Keratinocyte (primary cell): ENCODE data around the gene CNTNAP2. TPM values are rescaled to one million over a fixed set of nuclear protein-coding genes. Genes with fewer than 3 reads are reported as not detected.

Experiments
- DNase-seq: peaks from one replicate; pipeline ENCODE4 v3.0.0-alpha.2; 2011; ENCODE audit warnings: low read depth, missing footprints, low spot score
- FAIRE-seq: peaks from 2 replicates; lab custom pipeline; 2011; peaks lifted over from hg19 to GRCh38; lab: Jason Lieb, UNC
- H2AFZ ChIP-seq: 2 replicates; pipeline ENCODE4 v1.6.0; 2012; ENCODE audit warnings: low read length, control low read depth, inconsistent platforms; ENCODE audit not compliant: control insufficient read depth
- H3K27ac ChIP-seq: 2 replicates; pipeline ENCODE4 v1.5.1; 2011; ENCODE audit warnings: low read length; ENCODE audit not compliant: control insufficient read depth, insufficient read depth
- H3K27me3 ChIP-seq: 3 replicates; pipeline ENCODE4 v1.6.0; 2011; ENCODE audit warnings: low read length; ENCODE audit not compliant: control insufficient read depth, insufficient read depth; ENCODE audit errors: extremely low read depth
- H3K36me3 ChIP-seq, 2 experiments: 2 replicates in 1 of 2; 3 replicates in 1 of 2; pipeline ENCODE4 v1.5.1; 2011; ENCODE audit warnings: low read length in 2 of 2, mild to moderate bottlenecking in 1 of 2; ENCODE audit not compliant: control insufficient read depth in 2 of 2, insufficient read depth in 2 of 2; ENCODE audit errors: extremely low read depth in 1 of 2
- H3K4me1 ChIP-seq: 3 replicates; pipeline ENCODE4 v1.5.1; 2011; ENCODE audit warnings: low read length; ENCODE audit not compliant: control insufficient read depth, insufficient read depth; ENCODE audit errors: extremely low read depth
- H3K4me2 ChIP-seq: 3 replicates; pipeline ENCODE4 v1.6.0; 2011; ENCODE audit warnings: low read depth, low read length; ENCODE audit not compliant: control insufficient read depth, insufficient read depth; ENCODE audit errors: extremely low read depth
- H3K4me3 ChIP-seq, 3 experiments: fragments of 200-600 bp in 1 of 3; sonication (generic) in 1 of 3; 2 replicates in 2 of 3; 3 replicates in 1 of 3; pipeline ENCODE4 v1.5.1; 2011 to 2016; ENCODE audit warnings: low read length in 3 of 3, mild to moderate bottlenecking in 3 of 3, control low read depth in 2 of 3, inconsistent platforms in 1 of 3, low read depth in 1 of 3, mixed read lengths in 1 of 3, mixed run types in 1 of 3, moderate library complexity in 1 of 3; ENCODE audit not compliant: control insufficient read depth in 2 of 3, insufficient read depth in 2 of 3; ENCODE audit errors: extremely low read depth in 1 of 3
- H3K79me2 ChIP-seq: 2 replicates; pipeline ENCODE4 v1.6.0; 2012; ENCODE audit warnings: low read length; ENCODE audit not compliant: control insufficient read depth, insufficient read depth
- H3K9ac ChIP-seq: 3 replicates; pipeline ENCODE4 v1.6.0; 2011; ENCODE audit warnings: low read length; ENCODE audit not compliant: control insufficient read depth, insufficient read depth; ENCODE audit errors: extremely low read depth
- H3K9me1 ChIP-seq: 3 replicates; pipeline ENCODE4 v1.6.0; 2011; ENCODE audit warnings: low read length; ENCODE audit not compliant: control insufficient read depth, insufficient read depth; ENCODE audit errors: extremely low read depth
- H3K9me3 ChIP-seq: 2 replicates; pipeline ENCODE4 v1.5.1; 2012; ENCODE audit warnings: low read depth, low read length; ENCODE audit not compliant: control insufficient read depth
- H4K20me1 ChIP-seq: 3 replicates; pipeline ENCODE4 v1.6.0; 2011; ENCODE audit warnings: low read length; ENCODE audit not compliant: control insufficient read depth, insufficient read depth; ENCODE audit errors: extremely low read depth
- EZH2 ChIP-seq: IDR thresholded peaks from one replicate; pipeline ENCODE4 v1.6.1; 2012; ENCODE audit warnings: inconsistent platforms, mild to moderate bottlenecking, low read length, moderate library complexity
- dilution Hi-C: fragments of 300-500 bp; cut with MboI; formaldehyde crosslinking; loops from one replicate; pipeline ENCODE4 v1.7.0; 2020; ENCODE audit warnings: low sequenced_read_pairs; ENCODE audit not compliant: extremely low pct_ligation_motif_present
- polyA plus RNA-seq, 5 experiments: library from polyadenylated mRNA; depleted of rRNA in 3 of 5; stranded (reverse) in 3 of 5; stranded (forward) in 1 of 5; unstranded in 1 of 5; fragments of >200 nt; gene quantifications; 1 replicate in 1 of 5; 2 replicates in 3 of 5; 3 replicates in 1 of 5; pipeline versions ENCODE4 v1.2.1 to v1.2.3, GENCODE V29; 2011 to 2012; ENCODE audit warnings: missing spikeins in 2 of 5, low read depth in 1 of 5, low replicate concordance in 1 of 5
- TF ChIP-seq, protein P1 (sequence below), 3 experiments: IDR thresholded peaks in 1 of 3; conservative IDR thresholded peaks in 1 of 3; optimal IDR thresholded peaks in 1 of 3; 2 replicates in 2 of 3; 3 replicates in 1 of 3; pipeline versions ENCODE3 to v1.5.1; 2011; ENCODE audit warnings: low read length in 3 of 3, mild to moderate bottlenecking in 3 of 3, moderate library complexity in 2 of 3, control low read depth in 1 of 3, inconsistent platforms in 1 of 3; ENCODE audit not compliant: insufficient read depth in 2 of 3; ENCODE audit errors: extremely low read depth in 1 of 3

CNTNAP2 gene
- polyA plus RNA-seq, 1 donor (not counting 4 experiments of a cell fraction or from before 2014, with no cell fraction given) = 1.4 TPM

DNA sequence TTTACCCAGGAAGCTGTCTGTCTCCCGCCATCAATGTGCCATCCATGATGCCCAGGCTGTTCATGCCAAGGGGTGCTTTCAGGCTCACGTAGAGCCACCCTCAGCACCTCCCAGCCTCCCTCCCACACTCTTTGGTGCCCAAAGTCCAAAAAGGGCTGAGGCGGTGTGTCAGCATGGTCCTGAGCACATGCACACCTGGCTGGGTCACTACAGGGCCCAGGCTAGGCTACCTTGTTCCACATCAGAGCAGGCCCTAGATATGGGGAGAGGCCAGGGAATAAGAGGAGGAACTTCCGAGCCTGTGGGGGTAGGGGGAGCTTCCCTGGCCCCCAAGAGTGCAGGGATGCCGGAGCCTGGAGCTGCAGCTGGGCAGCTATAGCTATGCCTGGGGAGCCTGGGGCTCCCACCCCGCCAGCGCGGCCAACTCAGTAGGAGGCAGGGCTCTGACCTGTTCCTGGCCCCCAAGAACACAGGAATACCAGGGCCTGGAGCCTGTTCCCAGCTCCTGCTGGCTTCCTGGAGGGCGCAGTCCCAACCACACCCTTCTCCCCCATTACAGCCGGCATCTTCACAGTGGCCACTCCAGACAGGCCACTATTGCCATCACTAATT is 2340.8 kb downstream of the CNTNAP2 start:
- Histone ChIP-seq H3K4me3 (no peak overlapping the region), H3K9me1 (no peaks in the 10 kb centered on the region), H3K4me2 (no peak overlapping the region), H2AFZ (no peak overlapping the region), H3K4me1 (no peaks in the 10 kb centered on the region), H3K27ac (no peak overlapping the region), H3K36me3 (no peaks in the 10 kb centered on the region), H3K79me2 (no peaks in the 10 kb centered on the region), H3K27me3 (no peaks in the 10 kb centered on the region), H3K9me3 (no peaks in the 10 kb centered on the region), H4K20me1 (no peaks in the 10 kb centered on the region), H3K9ac (no peak overlapping the region)
- no peak for FAIRE-seq
- TF ChIP-seq, protein P1, sequence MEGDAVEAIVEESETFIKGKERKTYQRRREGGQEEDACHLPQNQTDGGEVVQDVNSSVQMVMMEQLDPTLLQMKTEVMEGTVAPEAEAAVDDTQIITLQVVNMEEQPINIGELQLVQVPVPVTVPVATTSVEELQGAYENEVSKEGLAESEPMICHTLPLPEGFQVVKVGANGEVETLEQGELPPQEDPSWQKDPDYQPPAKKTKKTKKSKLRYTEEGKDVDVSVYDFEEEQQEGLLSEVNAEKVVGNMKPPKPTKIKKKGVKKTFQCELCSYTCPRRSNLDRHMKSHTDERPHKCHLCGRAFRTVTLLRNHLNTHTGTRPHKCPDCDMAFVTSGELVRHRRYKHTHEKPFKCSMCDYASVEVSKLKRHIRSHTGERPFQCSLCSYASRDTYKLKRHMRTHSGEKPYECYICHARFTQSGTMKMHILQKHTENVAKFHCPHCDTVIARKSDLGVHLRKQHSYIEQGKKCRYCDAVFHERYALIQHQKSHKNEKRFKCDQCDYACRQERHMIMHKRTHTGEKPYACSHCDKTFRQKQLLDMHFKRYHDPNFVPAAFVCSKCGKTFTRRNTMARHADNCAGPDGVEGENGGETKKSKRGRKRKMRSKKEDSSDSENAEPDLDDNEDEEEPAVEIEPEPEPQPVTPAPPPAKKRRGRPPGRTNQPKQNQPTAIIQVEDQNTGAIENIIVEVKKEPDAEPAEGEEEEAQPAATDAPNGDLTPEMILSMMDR (optimal IDR thresholded peaks at IDR 0.05 in 1 of 3, IDR thresholded peaks at IDR 0.05 in 1 of 3, conservative IDR thresholded peaks at IDR 0.05 in 1 of 3; ENCODE audit: extremely low read depth in 1 of 3, insufficient read depth in 2 of 3, low read length in 3 of 3) = no peak
- TF ChIP-seq EZH2 = no peak
- dilution Hi-C loops = no loop called here
- DNase-seq = no peak

DNA sequence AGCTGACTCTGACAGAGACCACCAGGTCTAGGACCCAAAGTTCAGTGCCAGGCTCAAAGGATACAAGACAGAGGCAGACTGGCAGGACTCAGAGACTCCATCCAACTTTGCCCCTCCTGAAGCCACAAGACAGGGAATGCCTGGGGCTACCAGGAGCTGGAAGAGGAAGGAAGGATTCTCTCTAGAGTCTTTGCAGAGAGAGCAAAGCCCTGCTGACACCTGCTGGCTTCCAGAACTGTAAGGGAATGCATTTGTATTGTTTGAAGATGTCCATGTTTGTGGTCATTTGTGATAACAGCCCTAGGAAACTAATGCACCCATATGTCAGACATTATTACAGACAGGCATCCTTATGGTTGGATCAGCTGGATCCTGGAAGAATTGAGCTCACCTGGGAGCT is 2341.7 kb downstream of the CNTNAP2 start:
- Histone ChIP-seq H3K4me2 (no peak overlapping the region), H3K36me3 (no peaks in the 10 kb centered on the region), H3K4me1 (no peaks in the 10 kb centered on the region), H3K4me3 (no peak overlapping the region), H3K9me3 (no peaks in the 10 kb centered on the region), H3K9me1 (no peaks in the 10 kb centered on the region), H3K9ac (no peak overlapping the region), H3K79me2 (no peaks in the 10 kb centered on the region), H3K27me3 (no peaks in the 10 kb centered on the region), H3K27ac (no peak overlapping the region), H2AFZ (no peak overlapping the region), H4K20me1 (no peaks in the 10 kb centered on the region)
- no peak for TF ChIP-seq EZH2
- TF ChIP-seq, protein P1 (optimal IDR thresholded peaks at IDR 0.05 in 1 of 3, IDR thresholded peaks at IDR 0.05 in 1 of 3, conservative IDR thresholded peaks at IDR 0.05 in 1 of 3; ENCODE audit: extremely low read depth in 1 of 3, insufficient read depth in 2 of 3, low read length in 3 of 3) = peak in 1 of 3 experiments; percentile 28
- dilution Hi-C loops = no loop called here
- FAIRE-seq = no peak
- no peak for DNase-seq
